Left hindlimb (tissue), 1 donor: ENCODE results near the gene TTC16.
A peak's percentile ranks its signal among the peaks of the same experiment; 100 is the strongest.

Experiments
- DNase-seq: peaks from one replicate; pipeline ENCODE4 v3.0.0-alpha.2; 2018

The TTC16 gene, protein sequence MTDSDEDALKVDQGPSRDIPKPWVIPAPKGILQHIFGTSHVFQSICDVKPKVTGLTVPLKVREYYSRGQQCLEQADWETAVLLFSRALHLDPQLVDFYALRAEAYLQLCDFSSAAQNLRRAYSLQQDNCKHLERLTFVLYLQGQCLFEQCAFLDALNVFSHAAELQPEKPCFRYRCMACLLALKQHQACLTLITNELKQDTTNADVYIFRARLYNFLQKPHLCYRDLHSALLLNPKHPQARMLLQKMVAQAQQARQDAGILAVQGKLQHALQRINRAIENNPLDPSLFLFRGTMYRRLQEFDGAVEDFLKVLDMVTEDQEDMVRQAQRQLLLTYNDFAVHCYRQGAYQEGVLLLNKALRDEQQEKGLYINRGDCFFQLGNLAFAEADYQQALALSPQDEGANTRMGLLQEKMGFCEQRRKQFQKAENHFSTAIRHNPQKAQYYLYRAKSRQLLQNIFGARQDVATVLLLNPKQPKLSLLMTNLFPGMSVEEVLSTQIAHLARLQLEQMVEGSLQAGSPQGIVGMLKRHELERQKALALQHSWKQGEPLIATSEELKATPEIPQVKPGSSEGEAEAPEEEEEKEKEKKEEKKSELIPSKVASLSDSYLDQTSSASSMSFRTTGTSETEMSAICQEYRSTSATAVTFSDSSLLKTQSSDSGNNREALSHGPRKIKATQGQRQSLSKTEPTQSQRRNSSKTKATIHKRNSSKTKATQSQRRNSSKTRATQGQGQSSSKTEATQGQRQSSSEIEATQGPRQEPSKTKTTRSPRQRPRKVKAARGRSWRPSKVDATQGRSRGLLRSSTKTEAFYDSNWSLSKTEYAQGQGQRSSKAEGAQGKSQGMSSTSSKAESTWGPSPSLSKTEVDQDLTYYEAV

DNA sequence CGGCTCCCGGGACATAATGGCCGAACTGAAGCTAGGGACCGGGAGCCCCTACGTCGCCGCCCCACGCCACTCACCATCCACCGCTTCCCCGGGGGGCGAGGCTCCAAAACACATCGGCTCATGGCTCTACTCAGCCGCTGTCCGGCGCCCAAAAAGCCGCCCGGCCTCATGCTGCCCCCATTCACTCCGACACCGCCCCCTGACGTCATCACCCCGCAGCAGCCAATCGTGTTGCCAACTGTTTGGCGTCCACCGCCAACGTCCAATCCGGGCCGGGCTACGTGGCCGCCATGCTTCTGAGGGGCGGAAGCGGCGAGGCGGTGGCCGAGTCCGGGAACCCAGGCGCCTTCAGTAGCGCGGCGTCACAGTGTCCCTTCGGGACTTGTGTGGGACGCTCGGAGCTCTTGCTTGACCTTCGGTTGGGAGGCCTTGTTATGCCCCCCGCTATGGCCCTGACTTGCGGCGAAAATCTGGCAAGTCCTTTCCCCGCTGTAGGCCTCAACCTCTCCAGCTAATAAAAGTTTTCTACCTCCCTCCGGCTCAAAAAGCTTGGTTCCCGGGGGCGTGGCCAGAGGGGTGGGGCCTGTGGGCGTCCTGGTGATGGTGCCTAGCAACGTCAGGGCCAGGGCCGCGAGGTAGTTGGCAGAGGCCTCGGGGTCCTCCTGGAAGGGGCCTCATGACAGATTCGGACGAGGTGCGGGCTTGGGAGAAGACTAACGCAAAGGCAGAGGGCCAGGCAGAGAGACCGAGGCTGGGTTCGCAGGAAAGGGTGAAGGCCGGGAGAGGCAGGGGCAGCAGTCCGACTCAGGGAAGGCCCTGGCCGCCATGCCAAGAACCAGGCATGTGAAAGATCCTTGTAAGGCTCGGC is at the start of gene TTC16, which contains the start of gene PTRH1:
Gene TTC16, plus strand, starts transcription at position 610 of the 868 bp plus-strand sequence. Its CDS starts 67 bp downstream, at position 677.
Gene PTRH1, minus strand, starts transcription at position 194 of the 868 bp plus-strand sequence. Its CDS starts 24 bp downstream, at position 170.
- peak; percentile 98 for DNase-seq

DNA sequence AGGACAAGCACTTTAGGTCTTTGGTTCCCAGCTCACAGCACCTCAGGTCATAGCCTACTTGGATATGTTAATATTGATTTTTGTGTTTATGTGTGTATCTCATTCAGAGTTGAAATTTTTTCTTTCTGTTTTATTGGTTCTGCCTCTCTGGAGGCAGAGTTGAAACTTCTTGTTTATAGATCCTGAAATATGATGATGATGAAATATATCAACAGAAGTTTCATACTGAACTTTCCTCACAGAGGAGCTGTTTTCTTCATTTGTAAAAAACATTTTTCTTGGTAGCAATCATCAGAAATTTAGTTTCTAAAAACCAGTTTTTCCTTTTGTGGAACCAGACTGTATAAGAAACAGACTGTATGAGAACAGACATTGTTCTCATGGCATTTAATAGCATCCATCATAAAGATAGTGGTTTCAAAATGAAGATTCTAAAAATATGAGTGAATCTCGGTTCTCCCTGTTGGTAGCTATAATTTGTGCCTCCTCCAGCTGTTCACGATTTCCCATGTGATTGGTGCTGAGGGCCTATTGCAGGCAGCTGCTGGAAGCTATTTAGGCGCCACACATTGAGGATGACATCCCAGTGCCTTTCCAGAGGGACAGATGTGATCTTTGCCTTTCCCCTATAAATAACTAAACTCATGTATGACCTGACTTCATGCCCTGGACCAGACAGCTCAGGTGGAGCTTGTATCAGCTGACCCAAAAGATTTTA is 48.6 kb upstream of the TTC16 start:
- no peak for DNase-seq

DNA sequence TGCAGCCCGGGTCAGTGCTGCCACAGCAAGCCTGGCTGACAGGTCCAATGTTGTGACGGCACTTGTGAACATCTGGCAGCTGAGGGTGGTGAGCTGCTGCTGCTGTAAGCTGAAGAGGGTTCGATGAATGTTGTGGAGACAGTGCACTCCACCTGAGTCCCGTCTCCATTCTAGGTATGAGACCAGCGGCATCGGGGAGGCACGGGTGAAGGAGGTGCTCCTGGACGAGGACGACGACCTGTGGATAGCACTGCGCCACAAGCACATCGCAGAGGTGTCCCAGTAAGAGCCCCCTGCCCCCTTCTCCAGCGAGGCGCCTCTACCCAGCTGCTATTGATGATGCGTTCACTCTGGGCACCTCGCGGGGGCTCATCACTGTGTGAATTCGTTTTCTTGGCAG is 48.0 kb upstream of the TTC16 start:
- no peak for DNase-seq

DNA sequence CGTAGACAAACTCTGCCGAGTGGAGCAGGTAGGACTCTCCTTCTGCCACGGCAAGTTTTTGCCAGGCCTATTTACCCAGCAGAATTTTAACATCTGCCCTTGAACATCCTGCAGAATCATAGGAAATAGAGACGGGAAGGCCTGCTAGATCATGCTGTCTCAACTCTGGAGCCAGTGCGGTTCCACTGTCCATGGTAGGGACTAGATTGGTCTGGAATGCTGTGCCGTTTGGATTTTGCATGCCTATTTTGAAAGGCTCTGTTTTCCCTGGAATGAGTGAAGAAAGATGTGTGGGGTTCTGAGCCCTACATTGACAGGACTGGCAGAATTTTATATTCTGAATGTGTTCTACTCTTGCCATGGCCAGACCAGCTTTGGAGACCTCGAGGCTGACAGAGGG is 42.6 kb upstream of the TTC16 start:
- DNase-seq: no peak

DNA sequence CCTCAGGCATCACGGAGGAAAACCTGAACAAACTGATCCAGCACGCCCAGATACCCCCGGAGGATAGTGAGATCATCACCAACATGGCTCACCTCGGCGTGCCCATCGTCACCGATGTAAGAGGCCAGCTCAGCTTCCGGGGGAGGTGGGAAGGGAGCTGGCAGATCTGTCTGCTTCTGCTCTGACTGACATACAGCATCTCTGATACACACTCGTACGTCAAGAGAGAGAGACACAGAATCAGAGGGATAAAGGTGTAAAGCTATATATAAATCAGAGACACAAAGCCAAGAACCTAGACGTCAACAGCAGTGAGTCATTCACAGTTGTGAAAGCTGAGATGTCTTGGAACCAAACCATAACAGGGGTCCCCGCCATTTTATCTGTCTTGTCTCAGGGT is 39.2 kb upstream of the TTC16 start:
- no peak for DNase-seq

DNA sequence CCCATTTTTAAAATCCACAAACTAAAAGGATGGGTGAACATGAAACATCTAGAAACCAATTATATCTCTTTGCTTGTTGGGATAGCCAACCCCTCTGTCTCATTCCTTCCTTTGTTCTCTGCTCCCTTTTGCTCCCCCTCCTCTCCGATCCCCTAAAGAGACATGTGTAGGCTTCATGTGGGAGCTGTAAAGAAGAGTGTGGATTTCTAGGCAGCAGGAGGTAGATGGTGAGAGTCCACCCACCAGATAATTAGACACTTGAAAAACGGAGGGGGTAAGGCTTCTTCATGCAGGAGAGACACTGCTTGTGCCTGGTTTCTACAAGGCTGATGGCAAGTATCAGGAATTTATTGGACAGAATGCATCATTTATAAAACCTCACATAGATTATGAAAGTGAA is 36.4 kb upstream of the TTC16 start:
- DNase-seq: no peak

DNA sequence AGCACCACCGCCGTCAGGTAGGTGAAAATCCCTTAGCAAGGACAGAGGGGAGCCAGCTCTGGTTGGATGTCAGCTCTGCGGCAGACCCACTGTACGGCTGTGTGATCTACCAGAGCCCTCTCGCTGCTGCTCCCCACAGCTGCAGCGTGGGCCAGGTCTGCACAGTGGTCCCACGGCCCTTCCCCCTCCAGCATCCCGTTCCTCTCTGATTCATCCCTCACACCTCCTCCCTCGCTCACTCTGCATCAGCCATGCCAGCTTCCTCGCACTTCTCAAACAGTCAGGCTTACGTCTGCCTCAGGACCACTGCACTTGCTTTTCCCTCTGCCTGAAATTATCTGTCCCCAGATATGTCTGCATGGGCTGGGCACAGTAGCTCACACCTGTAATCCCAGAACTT is 35.7 kb upstream of the TTC16 start:
- DNase-seq: no peak

DNA sequence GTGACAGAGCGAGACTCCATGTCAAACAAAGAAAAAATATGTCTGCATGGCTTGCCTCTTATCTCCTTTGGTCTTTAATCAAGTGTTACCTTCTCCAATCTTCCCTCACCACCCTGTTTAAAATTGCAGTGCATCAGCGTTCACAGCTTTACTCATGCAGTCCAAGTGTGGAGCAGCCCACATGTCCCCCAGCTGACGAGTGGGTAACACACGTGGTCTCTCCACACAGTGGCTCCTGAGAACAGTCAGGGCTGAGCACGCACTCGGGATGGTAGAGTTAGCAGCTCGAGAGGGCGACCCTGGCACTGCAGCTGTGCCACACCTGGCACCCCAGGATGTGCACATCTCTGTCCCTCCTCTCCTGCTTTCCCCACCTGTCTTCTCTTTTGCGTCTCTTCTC is 35.0 kb upstream of the TTC16 start:
- DNase-seq: no peak

DNA sequence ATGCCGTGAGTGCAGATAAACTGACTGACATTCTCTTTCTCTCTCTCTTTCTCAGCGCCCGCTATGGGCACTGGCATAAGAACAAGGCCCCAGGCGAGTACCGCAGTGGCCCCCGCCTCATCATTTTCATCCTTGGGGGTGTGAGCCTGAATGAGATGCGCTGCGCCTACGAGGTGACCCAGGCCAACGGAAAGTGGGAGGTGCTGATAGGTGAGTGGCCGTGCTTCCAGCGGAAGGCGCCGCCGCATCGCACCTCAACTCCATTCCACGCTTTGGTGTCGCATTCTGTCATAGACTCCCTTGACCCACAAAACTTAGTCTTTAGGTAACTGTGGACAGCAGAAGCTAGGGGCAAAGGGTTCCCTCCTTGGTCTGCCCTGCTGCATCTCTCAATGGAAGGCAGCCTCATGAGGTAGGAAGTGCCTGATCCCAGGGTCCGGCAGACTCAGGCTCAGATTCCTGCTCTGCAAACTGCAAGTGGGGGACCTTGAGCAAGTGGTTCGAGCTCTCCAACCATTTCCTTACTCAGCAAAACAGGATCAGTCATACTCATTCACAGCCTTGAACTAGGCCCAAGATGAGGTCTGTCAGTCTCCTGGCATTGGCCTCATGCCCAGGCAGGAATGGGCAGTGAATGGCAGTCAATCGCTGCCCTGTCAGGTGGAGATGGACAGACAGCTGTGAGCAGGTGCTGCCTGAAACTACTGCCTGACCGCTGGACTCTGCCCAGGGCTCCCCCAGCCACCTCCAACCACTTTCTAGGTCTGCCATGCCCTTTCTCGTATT is 33.3 kb upstream of the TTC16 start:
- DNase-seq: no peak

DNA sequence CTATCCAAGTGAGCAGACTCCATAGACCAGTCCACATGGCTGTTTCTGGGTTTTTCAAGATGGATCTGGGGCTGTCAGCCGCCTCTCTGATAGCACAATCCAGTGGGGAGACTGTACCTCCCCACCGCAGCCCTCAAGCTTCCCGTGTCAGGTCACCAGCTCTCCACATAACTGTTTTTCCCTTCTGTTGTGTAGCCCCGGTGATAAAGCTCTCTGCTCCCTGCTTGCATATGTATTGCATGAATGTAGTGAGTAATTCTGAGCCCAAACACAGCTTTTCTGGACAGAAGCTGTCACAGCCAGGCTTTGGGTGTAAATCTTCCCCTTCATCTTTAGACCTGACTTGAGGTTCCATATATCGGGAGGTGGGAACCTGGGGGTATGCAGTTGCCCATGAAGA is 32.2 kb upstream of the TTC16 start:
- DNase-seq: no peak

DNA sequence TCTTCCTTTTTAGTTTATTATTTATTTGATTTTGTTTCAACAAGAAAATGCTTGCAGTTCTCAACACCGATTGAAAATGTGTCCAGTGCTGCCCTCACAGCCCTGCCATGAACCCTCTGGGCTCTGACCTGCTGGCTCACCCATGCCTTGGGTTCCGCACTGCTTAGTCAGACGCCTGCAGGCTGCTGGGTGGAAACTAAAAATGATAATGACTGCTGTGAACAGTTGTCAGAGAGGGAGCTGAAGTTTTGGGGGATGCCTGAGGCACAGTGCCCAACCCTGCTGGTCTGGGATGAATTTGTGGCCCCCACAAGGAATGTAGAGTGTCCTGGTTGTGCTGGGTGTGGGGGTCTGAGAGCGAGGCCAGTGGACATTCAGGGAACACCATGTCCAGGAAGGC is 31.3 kb upstream of the TTC16 start:
- no peak for DNase-seq

DNA sequence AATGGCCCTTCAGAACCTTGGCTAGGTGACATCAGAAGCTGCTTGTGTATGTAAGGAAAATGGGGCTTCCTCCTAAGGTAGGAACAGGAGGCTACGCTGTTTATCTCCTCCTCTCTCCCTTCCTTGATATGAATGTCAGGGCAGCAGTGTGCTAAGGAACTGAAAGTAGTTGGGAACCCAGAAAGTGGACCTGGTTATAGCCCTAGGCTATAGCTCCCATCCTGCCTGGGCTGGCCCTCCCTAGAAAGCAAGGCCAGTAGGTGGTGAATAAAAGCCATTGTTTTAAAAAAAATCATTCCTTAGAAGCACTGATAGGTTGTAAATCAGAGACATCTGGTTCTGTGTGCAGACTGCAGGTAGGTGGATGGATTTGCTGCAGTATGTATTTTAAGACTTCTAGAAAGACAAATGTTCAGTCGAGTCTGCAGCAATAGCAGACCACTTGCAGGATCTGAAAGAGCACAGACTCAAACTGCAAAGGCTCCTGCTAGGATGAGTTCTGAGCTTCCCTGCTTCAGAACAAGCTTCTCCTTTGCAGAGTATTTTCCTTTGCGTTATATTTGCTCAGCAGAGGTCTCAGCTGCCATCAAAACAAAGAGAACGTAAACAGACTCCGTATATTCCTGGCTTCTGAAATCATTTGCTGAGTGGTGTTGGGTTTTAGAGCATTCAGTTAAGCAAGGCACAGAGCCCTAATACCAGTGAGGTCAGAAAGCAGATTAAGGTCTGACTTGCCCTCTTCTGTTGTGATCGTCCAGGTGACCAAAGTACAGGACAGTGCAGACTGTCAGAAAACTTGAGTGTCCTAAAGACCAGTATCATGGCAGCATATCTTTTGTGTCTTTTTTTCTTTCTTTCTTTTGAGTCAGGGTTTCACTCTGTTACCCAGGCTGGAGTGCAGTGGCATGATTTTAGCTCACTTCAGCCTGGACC is 29.2 kb upstream of the TTC16 start:
- no peak for DNase-seq

DNA sequence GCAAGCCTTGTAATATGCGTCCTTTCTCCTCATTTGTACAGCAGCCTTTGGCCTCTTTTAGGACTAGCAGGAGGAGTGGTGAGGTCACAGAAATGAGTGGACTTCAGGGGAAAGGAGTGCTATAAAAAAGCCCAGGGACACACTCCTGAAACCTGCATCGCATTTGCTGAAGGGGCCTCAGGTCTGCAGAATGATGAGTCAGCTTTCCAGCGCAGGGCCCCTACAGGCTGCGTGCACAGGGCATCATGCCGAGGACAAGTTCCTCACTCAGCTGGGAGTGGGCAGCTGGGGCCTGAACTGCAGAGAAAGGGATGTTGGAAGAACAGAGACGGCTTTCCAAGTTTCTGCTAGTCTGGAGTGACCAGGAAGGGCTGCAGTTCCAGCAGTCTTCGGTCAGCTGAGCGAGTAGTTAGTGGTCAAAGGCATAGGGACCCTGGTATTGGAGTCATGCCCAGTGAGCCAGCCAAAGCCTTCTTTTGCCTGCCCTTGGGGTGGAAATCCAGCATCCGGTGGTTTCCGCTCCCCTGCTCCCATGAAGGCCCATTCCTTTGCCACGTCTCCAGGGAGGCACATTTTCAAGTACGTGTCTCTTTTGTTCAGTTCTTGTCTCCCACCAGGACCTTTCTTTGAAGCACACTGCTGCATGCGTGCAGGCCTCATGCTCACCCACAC is 26.4 kb upstream of the TTC16 start:
- no peak for DNase-seq

DNA sequence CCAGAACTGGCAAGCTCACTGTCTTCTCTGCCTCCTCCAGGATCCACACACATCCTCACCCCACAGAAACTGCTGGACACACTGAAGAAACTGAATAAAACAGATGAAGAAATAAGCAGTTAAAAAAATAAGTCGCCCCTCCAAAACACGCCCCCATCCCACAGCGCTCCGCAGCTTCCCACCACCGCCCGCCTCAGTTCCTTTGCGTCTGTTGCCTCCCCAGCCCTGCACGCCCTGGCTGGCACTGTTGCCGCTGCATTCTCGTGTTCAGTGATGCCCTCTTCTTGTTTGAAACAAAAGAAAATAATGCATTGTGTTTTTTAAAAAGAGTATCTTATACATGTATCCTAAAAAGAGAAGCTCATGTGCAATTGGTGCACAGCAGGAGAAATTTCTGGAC is 25.1 kb upstream of the TTC16 start:
- DNase-seq: no peak

DNA sequence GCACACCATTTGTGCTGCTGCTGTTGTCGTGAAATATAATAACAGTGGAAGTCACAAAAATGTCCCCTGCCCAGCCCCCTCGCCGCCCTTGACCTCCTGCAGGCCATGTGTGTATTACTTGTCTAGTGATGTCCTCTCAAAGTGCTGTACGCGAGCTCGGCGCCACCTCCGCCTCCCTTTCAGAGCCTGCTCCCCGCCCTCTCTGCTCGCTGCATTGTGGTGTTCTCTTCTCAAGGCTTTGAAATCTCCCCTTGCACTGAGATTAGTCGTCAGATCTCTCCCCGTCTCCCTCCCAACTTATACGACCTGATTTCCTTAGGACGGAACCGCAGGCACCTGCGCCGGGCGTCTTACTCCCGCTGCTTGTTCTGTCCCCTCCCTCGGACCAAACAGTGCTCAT is 23.8 kb upstream of the TTC16 start:
- DNase-seq: no peak

DNA sequence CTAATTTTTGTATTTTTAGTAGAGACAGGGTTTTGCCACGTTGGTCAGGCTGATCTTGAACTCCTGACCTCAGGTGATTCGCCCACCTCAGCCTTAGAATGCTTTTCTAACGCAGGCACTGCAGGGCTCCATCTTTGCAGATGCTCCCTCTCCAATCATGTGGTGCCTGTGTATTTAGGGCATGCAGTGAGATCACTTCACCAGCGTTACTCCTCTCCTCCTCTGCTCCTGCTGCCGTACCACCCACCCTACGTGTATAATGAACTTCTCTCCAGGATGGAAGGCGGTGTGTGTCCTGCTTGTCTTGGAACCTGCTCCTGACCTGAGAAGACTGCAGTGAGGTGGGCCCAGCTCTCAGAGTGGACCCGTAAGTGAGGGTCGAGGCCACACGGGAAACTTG is 22.7 kb upstream of the TTC16 start:
- DNase-seq: no peak

DNA sequence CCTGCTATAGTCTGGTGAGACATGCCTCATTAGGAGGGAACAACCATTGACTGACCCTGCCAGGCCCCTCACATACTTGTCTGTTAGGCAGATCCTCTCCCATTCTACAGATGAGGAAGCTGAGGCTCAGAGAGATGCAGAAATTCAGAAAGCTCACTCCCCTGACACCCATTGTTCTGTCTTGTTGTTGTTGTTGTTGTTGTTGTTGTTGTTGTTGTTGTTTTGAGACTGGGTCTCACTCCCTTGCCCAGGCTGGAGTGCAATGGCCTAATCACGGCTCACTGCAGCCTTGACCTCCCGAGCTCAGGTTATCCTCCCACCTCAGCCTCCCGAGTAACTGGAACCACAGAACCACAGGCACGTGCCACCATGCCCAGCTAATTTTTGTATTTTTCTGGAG is 22.2 kb upstream of the TTC16 start:
- no peak for DNase-seq

DNA sequence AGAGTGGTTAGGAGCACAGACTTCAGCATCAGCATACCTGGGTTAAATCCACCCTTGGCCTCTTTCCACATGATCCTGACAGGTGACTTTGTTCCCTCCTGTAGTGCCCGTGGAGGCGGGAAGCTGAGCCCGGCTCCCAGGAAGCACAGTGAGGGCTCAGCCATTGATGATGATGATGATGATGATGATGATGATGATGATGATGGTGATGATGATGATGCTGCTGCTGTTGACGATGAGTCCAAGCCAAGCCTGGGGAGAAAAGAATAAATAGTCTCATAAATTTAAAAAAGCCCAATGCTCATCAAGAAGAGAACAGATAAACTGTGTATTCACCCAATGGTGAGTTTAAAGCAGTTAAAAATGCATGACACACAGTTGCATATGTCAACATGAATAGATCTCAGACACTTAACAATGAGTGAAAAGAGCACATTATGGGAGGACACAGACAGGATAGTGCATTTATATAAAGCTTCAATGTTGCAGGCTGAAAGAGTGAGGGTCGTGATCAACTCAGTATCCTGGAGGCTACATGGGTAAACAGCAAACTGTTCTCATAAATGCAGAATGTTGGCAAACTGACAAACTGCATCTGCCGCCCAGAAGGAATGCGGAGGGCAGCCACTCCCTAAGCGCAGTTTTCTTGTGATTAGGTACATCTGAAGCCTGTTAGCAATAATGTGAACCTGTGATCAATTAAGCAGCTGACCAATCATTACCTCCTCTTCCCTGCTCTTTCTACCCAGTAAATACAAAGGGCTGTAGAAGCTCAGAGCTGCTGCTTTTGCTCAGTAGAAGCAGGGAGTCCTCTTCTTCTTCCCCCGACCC is 20.8 kb upstream of the TTC16 start:
- DNase-seq: no peak

DNA sequence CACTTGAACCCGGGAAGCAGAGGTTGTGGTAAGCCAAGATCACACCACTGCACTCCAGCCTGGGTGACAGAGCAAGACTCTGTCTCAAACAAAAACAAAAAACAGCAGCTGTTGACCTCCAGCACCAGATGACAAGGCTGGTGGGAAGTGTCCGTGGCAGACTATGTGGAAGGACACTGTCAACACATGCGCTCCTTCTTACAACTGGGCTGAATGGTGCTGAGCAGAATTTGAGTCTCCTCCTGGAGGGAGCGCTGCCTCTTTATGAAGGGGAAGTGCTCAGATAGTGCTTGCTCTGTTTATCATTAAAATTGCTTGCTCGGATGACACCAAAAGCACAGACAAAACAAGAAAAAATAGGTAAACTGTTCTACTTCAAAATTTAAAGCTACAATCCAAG is 18.3 kb upstream of the TTC16 start:
- no peak for DNase-seq
